Glomerular visceral epithelial cell (primary cell): ENCODE data around the gene IPMK.
"Not testable (repeated sequence)": the region's sequence is repeated elsewhere in the genome, so short reads cannot be mapped to it uniquely, and the experiment has no call there.

Experiments
- DNase-seq: peaks from one replicate; pipeline ENCODE4 v3.0.0-alpha.2; 2016; ENCODE audit errors: extremely low spot score

Gene IPMK

DNA sequence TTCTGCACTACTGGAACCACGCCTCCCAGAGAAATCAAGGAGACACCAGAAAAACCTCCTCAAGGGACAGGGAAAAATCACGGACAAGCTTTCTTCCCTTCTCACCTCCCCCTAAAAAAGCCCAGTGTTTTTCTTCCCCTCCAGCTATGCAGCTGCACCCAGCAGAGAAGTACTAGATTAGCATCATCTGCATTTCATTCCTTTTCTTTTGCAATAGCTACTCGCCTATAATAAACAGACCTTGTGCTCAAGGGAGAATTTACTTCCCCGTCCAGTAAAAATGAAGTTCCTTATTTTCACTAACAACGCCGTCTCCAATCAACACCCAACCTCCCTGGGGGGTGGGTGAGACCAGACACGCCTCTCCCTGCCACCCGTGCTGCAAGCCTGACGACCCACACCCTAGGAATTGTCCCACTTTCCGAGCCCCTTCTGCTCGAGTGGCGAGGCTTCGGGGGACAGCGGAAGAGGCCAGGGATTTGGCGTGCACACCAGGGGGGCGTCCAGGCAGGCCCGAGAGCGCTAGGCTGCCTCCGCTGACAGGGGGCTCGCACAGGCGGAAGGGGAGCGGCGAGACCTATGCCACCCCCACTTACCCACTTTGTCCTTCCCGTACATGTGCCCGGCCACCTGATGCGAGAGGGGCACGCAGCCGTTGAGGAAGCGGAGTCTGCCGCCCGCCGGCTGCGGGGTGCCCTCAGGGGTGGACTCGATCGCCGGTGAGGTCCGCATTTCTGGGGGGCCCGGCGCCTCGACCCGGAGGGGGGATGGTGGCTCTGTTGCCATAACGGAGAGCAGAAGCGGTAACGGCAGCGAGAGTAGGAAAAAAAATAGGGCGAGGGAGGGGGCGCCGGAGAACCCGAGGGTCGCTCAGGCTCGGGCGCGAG, 625 bp downstream of the IPMK start:
- DNase-seq: peak; percentile 51

DNA sequence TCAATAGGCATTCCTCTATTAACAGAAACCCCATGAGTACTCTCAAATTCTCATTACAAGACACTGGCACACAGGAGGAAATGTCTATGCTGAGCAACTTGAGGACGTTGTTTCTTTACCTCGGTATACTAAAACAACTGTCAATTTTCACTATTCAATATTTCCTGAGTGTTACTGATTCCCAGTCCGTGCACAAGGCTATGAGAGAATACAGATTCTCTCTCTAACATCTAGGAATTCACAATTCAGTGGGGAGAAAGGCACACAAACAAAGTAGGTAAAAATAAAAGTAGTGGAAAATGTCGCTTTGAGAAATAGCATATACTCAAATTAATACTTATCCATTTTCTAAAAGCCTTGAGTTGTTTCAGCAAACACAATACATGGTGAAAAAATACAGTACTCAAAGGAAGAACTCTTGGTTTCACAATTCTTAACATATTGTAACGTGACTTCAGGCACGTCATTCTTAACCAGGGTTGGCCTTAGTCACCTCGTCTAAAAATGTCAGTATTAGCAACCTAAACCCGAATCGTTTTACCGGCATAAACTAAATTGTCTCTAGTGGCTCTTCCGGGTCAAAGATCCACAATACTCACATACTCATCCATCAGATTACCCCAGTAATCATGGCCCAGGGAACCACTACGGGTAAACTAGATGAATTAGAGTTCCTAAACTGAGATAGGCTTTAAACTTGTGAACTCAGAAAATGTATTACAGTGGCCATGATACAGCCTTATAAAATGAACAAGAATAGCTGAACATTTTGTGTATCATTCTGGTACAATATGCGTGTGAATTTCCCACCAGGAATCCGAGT, 1.5 kb downstream of the IPMK start:
- DNase-seq: peak; percentile 45

GRCh38 chr10:58265249-58265648, 2.4 kb downstream of the IPMK start:
- no peak for DNase-seq

- DNase-seq: no peak
Observed at GRCh38 chr10:58264780-58265179, 2.9 kb downstream of the IPMK start.

GRCh38 chr10:58262766-58263165, 4.9 kb downstream of the IPMK start:
- DNase-seq: no peak

GRCh38 chr10:58260334-58260733, 7.4 kb downstream of the IPMK start:
- DNase-seq: no peak

DNA sequence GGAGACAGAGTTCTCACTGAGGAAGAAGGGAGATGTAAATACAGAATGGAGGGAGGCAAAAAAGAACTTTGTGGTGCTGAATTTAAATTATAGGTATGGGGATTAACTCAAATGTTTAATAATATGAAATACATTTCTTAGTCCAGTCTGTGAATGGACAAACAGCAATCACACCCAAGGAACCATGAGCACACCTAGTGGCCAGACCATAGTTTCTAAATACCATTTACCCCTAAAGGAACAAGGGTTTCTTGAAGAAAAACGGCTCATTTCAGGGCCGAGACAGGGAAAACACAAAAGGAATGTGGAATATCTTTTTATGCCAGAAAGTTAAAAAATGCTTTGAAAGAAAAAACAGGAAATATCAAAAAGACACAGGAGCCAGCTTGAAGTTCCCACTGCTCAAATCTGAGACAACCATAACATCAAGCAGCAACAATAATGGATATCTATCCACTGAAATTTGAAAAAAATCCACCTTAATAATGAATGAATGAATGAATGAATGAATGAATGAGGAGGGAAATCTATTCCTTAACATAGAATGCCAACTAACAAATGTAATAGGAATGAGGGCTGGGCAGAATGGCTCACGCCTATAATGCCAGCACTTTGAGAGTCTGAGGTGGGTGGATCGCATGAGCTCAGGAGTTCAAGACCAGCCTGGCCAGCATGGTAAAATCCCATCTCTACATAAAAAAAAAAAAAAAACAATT, 8.6 kb downstream of the IPMK start:
- DNase-seq: no peak

GRCh38 chr10:58256013-58256780, 11.5 kb downstream of the IPMK start:
- not testable (repeated sequence) for DNase-seq

GRCh38 chr10:58254644-58255043, 13.1 kb downstream of the IPMK start:
- DNase-seq: no peak

GRCh38 chr10:58253184-58253583, 14.5 kb downstream of the IPMK start:
- DNase-seq: no peak

GRCh38 chr10:58244666-58245065, 23.0 kb downstream of the IPMK start:
- not testable (repeated sequence) for DNase-seq

- not testable (repeated sequence) for DNase-seq
Observed at GRCh38 chr10:58244242-58244641, 23.5 kb downstream of the IPMK start.

- DNase-seq: not testable (repeated sequence)
Observed at GRCh38 chr10:58243801-58244200, 23.9 kb downstream of the IPMK start.

DNA sequence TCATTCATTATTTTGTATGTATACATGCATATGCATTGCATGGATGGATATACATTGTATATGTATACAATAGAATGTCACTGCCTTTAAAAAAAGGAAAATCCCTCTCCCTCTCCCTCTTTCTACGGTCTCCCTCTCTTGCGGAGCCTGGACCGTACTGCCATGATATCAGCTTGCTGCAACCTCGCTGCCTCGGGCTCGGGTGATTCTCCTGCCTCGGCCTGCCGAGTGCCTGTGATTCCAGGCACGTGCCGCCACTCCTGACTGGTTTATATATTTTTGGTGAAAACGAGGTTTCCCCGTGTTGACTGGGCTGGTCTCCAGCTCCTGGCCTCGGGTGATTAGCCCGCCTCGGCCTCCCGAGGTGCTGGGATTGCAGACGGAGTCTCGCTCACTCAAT, 24.4 kb downstream of the IPMK start:
- DNase-seq: no peak

GRCh38 chr10:58241346-58241745, 26.3 kb downstream of the IPMK start:
- no peak for DNase-seq

DNA sequence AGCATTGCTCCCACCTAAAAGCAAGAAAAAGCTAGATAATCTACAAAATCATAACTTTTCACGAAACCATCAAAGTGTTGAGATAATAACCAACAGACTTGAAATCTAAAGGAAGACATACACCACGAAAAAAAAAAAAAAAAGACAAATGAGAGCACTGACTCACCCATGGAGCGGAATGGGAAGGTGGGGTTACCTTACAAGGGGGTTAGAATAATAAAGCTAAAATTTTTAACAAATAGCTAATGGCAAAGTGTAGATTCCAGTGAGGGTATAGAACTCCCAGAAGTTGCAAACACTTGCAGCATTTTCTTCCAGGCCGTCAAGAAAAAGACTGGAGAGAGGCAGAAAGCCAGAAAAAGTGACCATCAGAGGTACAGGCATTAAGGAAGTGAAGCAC, 27.2 kb downstream of the IPMK start:
- DNase-seq: peak; percentile 57

DNA sequence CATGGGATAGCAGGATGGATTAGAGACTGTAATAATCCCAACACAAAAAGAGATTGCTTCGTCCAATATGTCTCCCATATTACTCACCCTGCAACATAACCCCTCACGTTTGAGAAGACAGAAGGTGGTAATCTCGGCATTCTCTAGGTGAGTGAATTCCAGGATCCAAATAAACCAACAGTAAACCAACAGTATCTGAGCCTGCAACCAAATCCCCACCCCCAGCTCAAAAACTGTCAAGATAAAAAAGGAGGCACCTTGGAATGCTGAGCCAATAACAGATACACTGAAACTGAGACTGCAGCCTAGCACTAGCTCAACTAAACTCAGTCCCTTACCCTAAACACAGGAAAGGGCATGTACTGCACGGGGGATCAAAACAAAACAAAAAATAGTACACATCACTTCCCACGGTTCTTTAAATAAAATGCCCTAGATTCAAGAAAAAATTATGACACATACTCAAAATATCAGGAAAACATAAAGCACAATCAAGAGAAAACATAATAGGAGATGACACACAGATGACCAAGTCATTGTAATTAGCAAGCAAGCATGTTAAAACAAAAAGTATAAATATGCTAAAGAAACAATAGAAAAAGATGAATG, 28.0 kb downstream of the IPMK start:
- DNase-seq: no peak

GRCh38 chr10:58237014-58237834, 30.5 kb downstream of the IPMK start:
- peak; percentile 81 for DNase-seq

- not testable (repeated sequence) for DNase-seq
Observed at GRCh38 chr10:58229856-58230255, 37.8 kb downstream of the IPMK start.

GRCh38 chr10:58225654-58226053, 42.0 kb downstream of the IPMK start:
- no peak for DNase-seq
